Glutamatergic neuron (in vitro differentiated cells): Measurements from ENCODE around the gene NRCAM. TPM values are rescaled to one million over a fixed set of nuclear protein-coding genes. Genes with fewer than 3 reads are reported as not detected.

Source experiments
- DNase-seq: peaks from one replicate; pipeline ENCODE4 v3.0.0; 2022
- H3K27ac Mint-ChIP-seq: one replicate; pipeline ENCODE4 v1.8.0; 2020; ENCODE audit warnings: mild to moderate bottlenecking, mixed read lengths, inconsistent platforms; ENCODE audit not compliant: unreplicated experiment
- H3K27me3 Mint-ChIP-seq: one replicate; pipeline ENCODE4 v1.8.0; 2020; ENCODE audit warnings: mild to moderate bottlenecking, moderate library complexity, mixed read lengths, inconsistent platforms; ENCODE audit not compliant: unreplicated experiment
- H3K36me3 Mint-ChIP-seq: one replicate; pipeline ENCODE4 v1.8.0; 2020; ENCODE audit warnings: mild to moderate bottlenecking, mixed read lengths, inconsistent platforms; ENCODE audit not compliant: unreplicated experiment
- H3K4me1 Mint-ChIP-seq: one replicate; pipeline ENCODE4 v1.8.0; 2020; ENCODE audit warnings: mild to moderate bottlenecking, low read depth, mixed read lengths, inconsistent platforms; ENCODE audit not compliant: unreplicated experiment
- H3K4me3 Mint-ChIP-seq: one replicate; pipeline ENCODE4 v1.8.0; 2020; ENCODE audit warnings: mild to moderate bottlenecking, mixed read lengths, inconsistent platforms; ENCODE audit not compliant: unreplicated experiment
- H3K9me3 Mint-ChIP-seq: one replicate; pipeline ENCODE4 v1.8.0; 2020; ENCODE audit warnings: mild to moderate bottlenecking, moderate library complexity, mixed read lengths, inconsistent platforms; ENCODE audit not compliant: unreplicated experiment
- total RNA-seq: library from RNA; stranded (reverse); fragmentation: NEBNext Ultra II Directional; extraction: Animal tissue kit (Norgen Biotek cat#: 25700); gene quantifications from one replicate; pipeline ENCODE4 v1.2.1, GENCODE V29; 2021; ENCODE audit not compliant: unreplicated experiment
- TF ChIP-seq, protein P1 (sequence below): fragments of 200-600 bp; sonication (generic); IDR thresholded peaks from one replicate; pipeline ENCODE4 v1.5.0; 2021; ENCODE audit not compliant: partially characterized antibody, unreplicated experiment

The NRCAM gene
- total RNA-seq, 1 donor from 2014 or later: 120 TPM

DNA sequence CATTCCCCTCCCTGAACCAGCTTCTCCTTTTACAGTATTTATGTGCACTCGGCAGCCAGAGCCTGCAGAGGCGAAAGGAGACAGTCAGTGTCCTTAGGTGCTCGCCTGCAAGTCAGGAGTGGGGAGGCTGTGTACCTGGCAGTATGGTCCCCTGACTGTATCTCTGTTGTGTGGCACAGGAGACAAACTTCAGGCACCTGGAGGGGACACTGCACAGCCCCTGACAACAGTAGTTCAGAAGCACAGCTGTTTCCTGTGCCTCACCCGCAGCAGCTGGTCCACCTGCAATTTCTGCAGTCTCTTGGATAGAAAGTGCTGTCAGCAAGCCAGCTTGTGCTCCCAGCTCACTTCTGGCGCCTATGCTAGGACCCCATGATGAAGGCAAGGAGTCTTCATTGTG, 252.7 kb downstream of the NRCAM start:
- no peaks in the 10 kb centered on the region for H3K36me3 Mint-ChIP-seq
- H3K27ac Mint-ChIP-seq: peak overlapping the region; percentile 88
- peaks cover 10% of the 10 kb centered on the region for H3K9me3 Mint-ChIP-seq
- H3K27me3 Mint-ChIP-seq: no peaks in the 10 kb centered on the region
- peak overlapping the region; percentile 55 for H3K4me3 Mint-ChIP-seq
- TF ChIP-seq, protein P1, sequence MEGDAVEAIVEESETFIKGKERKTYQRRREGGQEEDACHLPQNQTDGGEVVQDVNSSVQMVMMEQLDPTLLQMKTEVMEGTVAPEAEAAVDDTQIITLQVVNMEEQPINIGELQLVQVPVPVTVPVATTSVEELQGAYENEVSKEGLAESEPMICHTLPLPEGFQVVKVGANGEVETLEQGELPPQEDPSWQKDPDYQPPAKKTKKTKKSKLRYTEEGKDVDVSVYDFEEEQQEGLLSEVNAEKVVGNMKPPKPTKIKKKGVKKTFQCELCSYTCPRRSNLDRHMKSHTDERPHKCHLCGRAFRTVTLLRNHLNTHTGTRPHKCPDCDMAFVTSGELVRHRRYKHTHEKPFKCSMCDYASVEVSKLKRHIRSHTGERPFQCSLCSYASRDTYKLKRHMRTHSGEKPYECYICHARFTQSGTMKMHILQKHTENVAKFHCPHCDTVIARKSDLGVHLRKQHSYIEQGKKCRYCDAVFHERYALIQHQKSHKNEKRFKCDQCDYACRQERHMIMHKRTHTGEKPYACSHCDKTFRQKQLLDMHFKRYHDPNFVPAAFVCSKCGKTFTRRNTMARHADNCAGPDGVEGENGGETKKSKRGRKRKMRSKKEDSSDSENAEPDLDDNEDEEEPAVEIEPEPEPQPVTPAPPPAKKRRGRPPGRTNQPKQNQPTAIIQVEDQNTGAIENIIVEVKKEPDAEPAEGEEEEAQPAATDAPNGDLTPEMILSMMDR: no peak
- peak; percentile 27 for DNase-seq
- peaks cover 32% of the 10 kb centered on the region for H3K4me1 Mint-ChIP-seq

DNA sequence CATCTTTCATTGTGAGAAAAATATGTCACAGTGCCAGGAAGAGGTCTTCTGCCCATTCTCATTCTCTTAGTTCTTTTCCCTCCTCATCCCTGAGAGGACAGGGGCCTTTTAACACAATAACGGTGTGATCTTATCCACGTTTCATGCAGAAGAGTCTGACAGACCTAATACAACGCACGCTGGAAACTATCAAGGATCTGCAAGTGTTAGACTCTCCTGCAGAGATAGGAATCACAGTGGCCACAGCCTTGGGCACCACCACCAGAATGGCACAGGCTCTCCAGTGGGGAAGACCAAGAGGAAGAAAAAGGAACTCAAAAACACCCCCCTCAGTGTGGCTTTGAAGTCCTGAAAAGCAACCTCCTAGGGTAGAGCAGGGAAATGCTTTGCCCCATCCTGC, 253.5 kb downstream of the NRCAM start:
- Mint-ChIP-seq H3K27me3 (no peaks in the 10 kb centered on the region), H3K4me1 (peaks cover 32% of the 10 kb centered on the region), H3K4me3 (peak overlapping the region; percentile 44), H3K36me3 (no peaks in the 10 kb centered on the region), H3K9me3 (peaks cover 11% of the 10 kb centered on the region), H3K27ac (peak overlapping the region; percentile 72)
- TF ChIP-seq, protein P1: no peak
- DNase-seq: no peak

GRCh38 chr7:108201766-108202165, 254.5 kb downstream of the NRCAM start:
- Mint-ChIP-seq H3K4me3 (no peak overlapping the region), H3K27me3 (no peaks in the 10 kb centered on the region), H3K9me3 (peaks cover 11% of the 10 kb centered on the region), H3K27ac (no peak overlapping the region), H3K4me1 (peaks cover 32% of the 10 kb centered on the region), H3K36me3 (no peaks in the 10 kb centered on the region)
- DNase-seq: no peak
- TF ChIP-seq, protein P1: no peak

DNA sequence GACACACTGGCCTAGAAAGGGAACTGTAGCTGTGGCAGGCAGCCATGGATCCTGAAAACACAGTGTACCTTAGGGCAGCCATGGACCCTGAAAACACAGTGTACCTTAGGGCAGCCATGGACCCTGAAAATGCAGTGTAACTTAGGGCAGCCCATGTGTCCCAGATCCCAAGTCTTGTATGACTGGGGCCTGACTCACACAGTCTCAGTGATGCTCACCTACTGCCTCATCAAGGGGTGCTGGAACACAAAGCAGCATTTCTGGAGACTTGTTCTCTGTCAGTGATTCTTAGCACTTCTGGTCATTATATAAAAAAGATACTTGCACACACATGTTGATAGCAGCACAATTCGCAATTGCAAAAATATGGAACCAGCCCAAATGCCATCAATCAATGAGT, 255.9 kb downstream of the NRCAM start:
- no peak for DNase-seq
- Mint-ChIP-seq H3K9me3 (peaks cover 9% of the 10 kb centered on the region), H3K27me3 (no peaks in the 10 kb centered on the region), H3K4me3 (no peak overlapping the region), H3K36me3 (no peaks in the 10 kb centered on the region), H3K4me1 (peaks cover 31% of the 10 kb centered on the region), H3K27ac (no peak overlapping the region)
- TF ChIP-seq, protein P1: no peak

GRCh38 chr7:108197371-108198091, 258.7 kb downstream of the NRCAM start:
- peaks cover 1% of the 10 kb centered on the region for H3K9me3 Mint-ChIP-seq
- peaks cover 11% of the 10 kb centered on the region for H3K4me1 Mint-ChIP-seq
- no peak for DNase-seq
- TF ChIP-seq, protein P1: no peak
- H3K27me3 Mint-ChIP-seq: no peaks in the 10 kb centered on the region
- H3K27ac Mint-ChIP-seq: no peak overlapping the region
- no peak overlapping the region for H3K4me3 Mint-ChIP-seq
- peaks cover 15% of the 10 kb centered on the region for H3K36me3 Mint-ChIP-seq
